ENCODE data around the gene LRRC38.

The LRRC38 gene

GRCh38 chr1:13512472-13512871 is 1.3 kb downstream of the LRRC38 start:
- Histone ChIP-seq H3K27me3 (ENCODE audit: insufficient read depth, low read length) (no peaks in the 10 kb centered on the region), H3K9me2 (ENCODE audit: low read depth, low read length) (no peaks in the 10 kb centered on the region), H3F3A (ENCODE audit: insufficient read depth, low read length) (no peaks in the 10 kb centered on the region), H4K20me1 (ENCODE audit: insufficient read depth, low read length) (no peaks in the 10 kb centered on the region), H3K79me2 (ENCODE audit: insufficient read depth, low read length) (no peaks in the 10 kb centered on the region), H3K36me3 (ENCODE audit: insufficient read depth, low read length) (no peaks in the 10 kb centered on the region), H3K9me3 (ENCODE audit: low read length) (no peaks in the 10 kb centered on the region), H3K9ac (ENCODE audit: low read length) (no peak overlapping the region), H3K4me1 (ENCODE audit: insufficient read depth, low read length, severe bottlenecking) (no peaks in the 10 kb centered on the region), H3K4me3 (ENCODE audit: low read depth, low read length, poor library complexity, severe bottlenecking) (no peak overlapping the region), H2AFZ (ENCODE audit: low read length) (no peak overlapping the region), H3K27ac (ENCODE audit: low read depth, low read length, poor library complexity, severe bottlenecking) (no peak overlapping the region), H3K4me2 (ENCODE audit: low read length) (no peak overlapping the region)
- TF ChIP-seq EZH2 (IDR thresholded peaks at IDR 0.05; ENCODE audit: borderline replicate concordance, low read length) (no peak), CTCF (IDR thresholded peaks at IDR 0.05; ENCODE audit: low read length) (no peak)

- Histone ChIP-seq H3K9ac (ENCODE audit: low read length) (no peak overlapping the region), H3K9me3 (ENCODE audit: low read length) (no peaks in the 10 kb centered on the region), H3K79me2 (ENCODE audit: insufficient read depth, low read length) (no peaks in the 10 kb centered on the region), H3F3A (ENCODE audit: insufficient read depth, low read length) (no peaks in the 10 kb centered on the region), H3K4me3 (ENCODE audit: low read depth, low read length, poor library complexity, severe bottlenecking) (no peak overlapping the region), H2AFZ (ENCODE audit: low read length) (no peak overlapping the region), H3K36me3 (ENCODE audit: insufficient read depth, low read length) (no peaks in the 10 kb centered on the region), H4K20me1 (ENCODE audit: insufficient read depth, low read length) (no peaks in the 10 kb centered on the region), H3K4me2 (ENCODE audit: low read length) (no peak overlapping the region), H3K27me3 (ENCODE audit: insufficient read depth, low read length) (no peaks in the 10 kb centered on the region), H3K9me2 (ENCODE audit: low read depth, low read length) (no peaks in the 10 kb centered on the region), H3K4me1 (ENCODE audit: insufficient read depth, low read length, severe bottlenecking) (no peaks in the 10 kb centered on the region), H3K27ac (ENCODE audit: low read depth, low read length, poor library complexity, severe bottlenecking) (no peak overlapping the region)
- TF ChIP-seq CTCF (IDR thresholded peaks at IDR 0.05; ENCODE audit: low read length) (no peak), EZH2 (IDR thresholded peaks at IDR 0.05; ENCODE audit: borderline replicate concordance, low read length) (no peak)
Measured at GRCh38 chr1:13510499-13510898, 3.3 kb downstream of the LRRC38 start.

GRCh38 chr1:13507075-13507474 is 6.7 kb downstream of the LRRC38 start:
- no peak overlapping the region for H3K9ac ChIP-seq (ENCODE audit: low read length)
- H3K9me2 ChIP-seq (ENCODE audit: low read depth, low read length): no peaks in the 10 kb centered on the region
- no peak overlapping the region for H3K4me3 ChIP-seq (ENCODE audit: low read depth, low read length, poor library complexity, severe bottlenecking)
- H3K79me2 ChIP-seq (ENCODE audit: insufficient read depth, low read length): no peaks in the 10 kb centered on the region
- H3K27ac ChIP-seq (ENCODE audit: low read depth, low read length, poor library complexity, severe bottlenecking): no peak overlapping the region
- no peak for TF ChIP-seq CTCF (IDR thresholded peaks at IDR 0.05; ENCODE audit: low read length)
- no peak for TF ChIP-seq EZH2 (IDR thresholded peaks at IDR 0.05; ENCODE audit: borderline replicate concordance, low read length)
- H2AFZ ChIP-seq (ENCODE audit: low read length): no peak overlapping the region
- H3K27me3 ChIP-seq (ENCODE audit: insufficient read depth, low read length): no peaks in the 10 kb centered on the region
- H3K9me3 ChIP-seq (ENCODE audit: low read length): no peaks in the 10 kb centered on the region
- no peaks in the 10 kb centered on the region for H3K4me1 ChIP-seq (ENCODE audit: insufficient read depth, low read length, severe bottlenecking)
- H3K36me3 ChIP-seq (ENCODE audit: insufficient read depth, low read length): no peaks in the 10 kb centered on the region
- no peak overlapping the region for H3K4me2 ChIP-seq (ENCODE audit: low read length)
- H3F3A ChIP-seq (ENCODE audit: insufficient read depth, low read length): no peaks in the 10 kb centered on the region
- H4K20me1 ChIP-seq (ENCODE audit: insufficient read depth, low read length): no peaks in the 10 kb centered on the region

Data from OCI-LY1 (cell line).